Fibroblast of villous mesenchyme (primary cell): ENCODE data around the gene LAGE3. TPM values are rescaled to one million over a fixed set of nuclear protein-coding genes. Genes with fewer than 3 reads are reported as not detected.

Experiments used
- DNase-seq: peaks from one replicate; pipeline ENCODE4 v3.0.0-alpha.2; 2010; ENCODE audit warnings: low read depth
- H3K4me3 ChIP-seq: 2 replicates; pipeline ENCODE4 v1.5.1; 2011; ENCODE audit warnings: low read depth, mild to moderate bottlenecking, low read length
- CTCF ChIP-seq: IDR thresholded peaks from 2 replicates; pipeline ENCODE4 v1.5.1; 2012; ENCODE audit warnings: low read depth, mild to moderate bottlenecking, low read length; ENCODE audit not compliant: insufficient read depth
- total RNA-seq: library from RNA; depleted of rRNA; stranded (reverse); fragments of >200 nt; gene quantifications from 2 replicates; pipeline ENCODE4 v1.2.3, GENCODE V29; 2012

LAGE3 gene
- total RNA-seq, 1 donor = 15.5 TPM

GRCh38 chrX:154484255-154485149, 5.4 kb upstream of the LAGE3 start:
- H3K4me3 ChIP-seq = no peak overlapping the region
- TF ChIP-seq CTCF = no peak
- DNase-seq = no peak

GRCh38 chrX:154483325-154483724, 4.2 kb upstream of the LAGE3 start:
- no peak for TF ChIP-seq CTCF
- no peak overlapping the region for H3K4me3 ChIP-seq
- no peak for DNase-seq

- no peak for DNase-seq
- no peak for TF ChIP-seq CTCF
- H3K4me3 ChIP-seq = no peak overlapping the region
Observed at GRCh38 chrX:154482786-154483185, 3.7 kb upstream of the LAGE3 start.

GRCh38 chrX:154481911-154482601, 3.0 kb upstream of the LAGE3 start:
- TF ChIP-seq CTCF = no peak
- H3K4me3 ChIP-seq = no peak overlapping the region
- DNase-seq = no peak

GRCh38 chrX:154481195-154481594, 2.1 kb upstream of the LAGE3 start:
- H3K4me3 ChIP-seq = no peak overlapping the region
- no peak for TF ChIP-seq CTCF
- DNase-seq = no peak

GRCh38 chrX:154477891-154478477, 1.1 kb downstream of the LAGE3 start:
- H3K4me3 ChIP-seq = peak overlapping the region; percentile 63
- no peak for TF ChIP-seq CTCF
- no peak for DNase-seq
